ENCODE measurements around the gene SYN1.
"Not testable (repeated sequence)": the region's sequence is repeated elsewhere in the genome, so short reads cannot be mapped to it uniquely, and the experiment has no call there.

The SYN1 gene

DNA sequence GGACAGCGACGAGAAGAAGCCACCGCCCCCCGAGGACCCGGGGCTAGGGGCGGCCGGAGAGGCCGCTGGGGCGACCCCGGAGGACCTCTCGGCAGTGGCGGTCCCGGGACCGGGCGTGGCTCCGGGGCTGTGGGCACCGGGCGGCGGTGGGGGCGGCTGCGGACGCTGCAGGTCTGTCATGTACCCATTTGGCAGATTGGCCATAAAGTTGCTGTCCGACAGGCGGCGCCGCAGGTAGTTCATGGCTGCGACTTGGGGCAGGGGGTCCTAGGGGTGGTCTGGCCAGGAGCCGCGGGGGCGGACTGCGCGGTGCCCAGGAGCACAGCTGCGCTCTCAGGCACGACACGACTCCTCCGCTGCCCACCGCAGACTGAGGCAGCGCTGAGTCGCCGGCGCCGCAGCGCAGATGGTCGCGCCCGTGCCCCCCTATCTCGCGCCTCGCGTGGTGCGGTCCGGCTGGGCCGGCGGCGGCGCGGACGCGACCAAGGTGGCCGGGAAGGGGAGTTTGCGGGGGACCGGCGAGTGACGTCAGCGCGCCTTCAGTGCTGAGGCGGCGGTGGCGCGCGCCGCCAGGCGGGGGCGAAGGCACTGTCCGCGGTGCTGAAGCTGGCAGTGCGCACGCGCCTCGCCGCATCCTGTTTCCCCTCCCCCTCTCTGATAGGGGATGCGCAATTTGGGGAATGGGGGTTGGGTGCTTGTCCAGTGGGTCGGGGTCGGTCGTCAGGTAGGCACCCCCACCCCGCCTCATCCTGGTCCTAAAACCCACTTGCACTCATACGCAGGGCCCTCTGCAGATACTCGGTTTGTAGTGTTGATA, at the start of gene SYN1:
Gene SYN1, minus strand, starts transcription at position 372 of the 817 bp plus-strand sequence. Its CDS starts 129 bp downstream, at position 243.
- Histone ChIP-seq H3K27ac (peak within 1 kb of the TSS; percentile 44), H3K4me1 (no peaks in the 10 kb centered on the region), H3K9me3 (ENCODE audit: control insufficient read depth, low read length) (no peaks in the 10 kb centered on the region), H3K27me3 (ENCODE audit: control insufficient read depth, insufficient read depth, low read length) (no peaks in the 10 kb centered on the region), H3K4me2 (ENCODE audit: low read length) (peak within 1 kb of the TSS; percentile 51), H2AFZ (peak within 1 kb of the TSS; percentile 82), H3K9ac (peak within 1 kb of the TSS; percentile 46), H3K36me3 (ENCODE audit: control insufficient read depth, insufficient read depth, low read length) (no peaks in the 10 kb centered on the region), H3K79me2 (no peaks in the 10 kb centered on the region), H3K4me3 (ENCODE audit: low read depth, low read length) (peak within 1 kb of the TSS; percentile 34)
- peak; percentile 45 for TF ChIP-seq CTCF (IDR thresholded peaks at IDR 0.05)

GRCh38 chrX:47665797-47666196, 46.1 kb upstream of the SYN1 start:
- H3K4me2 ChIP-seq (ENCODE audit: low read length); H3K79me2 ChIP-seq; H3K9ac ChIP-seq; H3K27me3 ChIP-seq (ENCODE audit: control insufficient read depth, insufficient read depth, low read length); H3K36me3 ChIP-seq (ENCODE audit: control insufficient read depth, insufficient read depth, low read length); H2AFZ ChIP-seq; H3K4me1 ChIP-seq; H3K9me3 ChIP-seq (ENCODE audit: control insufficient read depth, low read length); H3K27ac ChIP-seq; H3K4me3 ChIP-seq (ENCODE audit: low read depth, low read length): not testable (repeated sequence)

DNA sequence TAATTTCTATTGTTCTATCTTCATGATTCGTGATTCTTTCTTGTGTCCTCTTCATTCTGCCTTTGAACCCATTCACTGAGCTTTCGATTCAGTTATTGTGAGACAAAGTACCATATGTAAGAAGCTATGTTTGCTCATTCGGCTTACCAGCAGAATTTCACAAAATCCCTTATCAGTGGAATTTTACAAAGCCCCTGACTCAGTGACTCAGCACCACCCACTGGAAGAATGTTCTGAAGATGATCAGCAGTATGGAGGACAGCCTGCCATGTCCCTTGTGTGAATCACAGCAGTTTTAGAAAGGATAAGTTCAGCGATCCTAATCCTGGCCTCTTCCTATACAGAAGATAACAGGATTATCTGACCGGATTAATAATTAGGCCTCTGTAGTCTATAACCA, 45.1 kb upstream of the SYN1 start:
- Histone ChIP-seq H3K27ac (no peak overlapping the region), H3K27me3 (ENCODE audit: control insufficient read depth, insufficient read depth, low read length) (no peaks in the 10 kb centered on the region), H3K36me3 (ENCODE audit: control insufficient read depth, insufficient read depth, low read length) (no peaks in the 10 kb centered on the region), H2AFZ (no peak overlapping the region), H3K79me2 (no peaks in the 10 kb centered on the region), H3K4me3 (ENCODE audit: low read depth, low read length) (no peak overlapping the region), H3K9ac (no peak overlapping the region), H3K9me3 (ENCODE audit: control insufficient read depth, low read length) (no peaks in the 10 kb centered on the region), H3K4me2 (ENCODE audit: low read length) (no peak overlapping the region), H3K4me1 (no peaks in the 10 kb centered on the region)
- no peak for TF ChIP-seq CTCF (IDR thresholded peaks at IDR 0.05)

DNA sequence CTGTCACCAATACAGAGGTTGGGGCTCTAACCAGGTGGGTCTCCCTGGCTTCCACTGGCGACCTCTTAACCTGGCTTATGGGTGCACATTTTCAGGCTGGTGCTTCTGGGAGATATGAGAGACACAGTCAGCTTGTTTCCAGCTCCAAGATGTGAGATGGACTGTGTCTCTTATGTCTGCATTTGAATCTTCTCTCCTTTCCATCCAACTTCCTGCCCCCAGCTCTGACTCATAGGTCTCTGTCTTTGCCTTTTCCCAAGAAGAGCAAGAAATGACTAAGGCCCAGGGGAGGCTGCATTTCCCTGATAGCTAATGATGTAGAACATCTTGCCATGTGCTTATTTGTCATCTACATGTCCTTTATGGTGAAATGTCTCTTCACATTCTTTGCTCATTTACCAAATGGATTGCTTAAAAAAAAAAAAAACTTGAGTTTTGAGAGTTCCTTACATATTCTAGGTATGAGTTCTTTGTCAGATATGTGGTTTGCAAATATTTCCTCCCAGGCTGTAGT, 42.5 kb upstream of the SYN1 start:
- Histone ChIP-seq H2AFZ (no peak overlapping the region), H3K4me1 (peaks cover 2% of the 10 kb centered on the region), H3K9ac (no peak overlapping the region), H3K9me3 (ENCODE audit: control insufficient read depth, low read length) (no peaks in the 10 kb centered on the region), H3K4me2 (ENCODE audit: low read length) (no peak overlapping the region), H3K4me3 (ENCODE audit: low read depth, low read length) (no peak overlapping the region), H3K27me3 (ENCODE audit: control insufficient read depth, insufficient read depth, low read length) (no peaks in the 10 kb centered on the region), H3K79me2 (no peaks in the 10 kb centered on the region), H3K36me3 (ENCODE audit: control insufficient read depth, insufficient read depth, low read length) (no peaks in the 10 kb centered on the region), H3K27ac (no peak overlapping the region)
- no peak for TF ChIP-seq CTCF (IDR thresholded peaks at IDR 0.05)

DNA sequence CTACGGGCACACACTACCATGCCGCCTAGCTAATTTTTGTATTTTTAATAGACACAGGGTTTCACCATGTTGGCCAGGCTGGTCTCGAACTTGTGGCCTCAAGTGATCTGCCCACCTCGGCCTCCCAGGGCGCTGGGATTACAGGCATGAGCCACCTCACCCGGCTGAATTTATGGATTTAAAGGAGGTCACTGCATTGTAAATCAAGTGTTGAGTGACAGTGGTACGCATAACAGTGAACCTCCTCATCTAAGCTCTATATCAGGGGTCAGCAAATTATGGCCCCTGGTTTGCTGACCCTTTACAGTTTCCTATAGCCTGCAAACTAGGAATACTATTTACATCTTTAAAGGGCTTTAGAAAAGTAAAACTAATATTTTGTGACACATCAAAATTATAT, 41.9 kb upstream of the SYN1 start:
- H3K4me3 ChIP-seq (ENCODE audit: low read depth, low read length), result no peak overlapping the region
- H3K4me2 ChIP-seq (ENCODE audit: low read length), result no peak overlapping the region
- H3K9ac ChIP-seq, result no peak overlapping the region
- no peak overlapping the region for H3K27ac ChIP-seq
- H3K79me2 ChIP-seq, result no peaks in the 10 kb centered on the region
- H3K36me3 ChIP-seq (ENCODE audit: control insufficient read depth, insufficient read depth, low read length), result no peaks in the 10 kb centered on the region
- no peaks in the 10 kb centered on the region for H3K27me3 ChIP-seq (ENCODE audit: control insufficient read depth, insufficient read depth, low read length)
- H2AFZ ChIP-seq, result no peak overlapping the region
- peaks cover 2% of the 10 kb centered on the region for H3K4me1 ChIP-seq
- no peak for TF ChIP-seq CTCF (IDR thresholded peaks at IDR 0.05)
- no peaks in the 10 kb centered on the region for H3K9me3 ChIP-seq (ENCODE audit: control insufficient read depth, low read length)

All from parathyroid adenoma (tissue), 2 donors.